Measurements from ENCODE around the gene HTRA2.

DNA sequence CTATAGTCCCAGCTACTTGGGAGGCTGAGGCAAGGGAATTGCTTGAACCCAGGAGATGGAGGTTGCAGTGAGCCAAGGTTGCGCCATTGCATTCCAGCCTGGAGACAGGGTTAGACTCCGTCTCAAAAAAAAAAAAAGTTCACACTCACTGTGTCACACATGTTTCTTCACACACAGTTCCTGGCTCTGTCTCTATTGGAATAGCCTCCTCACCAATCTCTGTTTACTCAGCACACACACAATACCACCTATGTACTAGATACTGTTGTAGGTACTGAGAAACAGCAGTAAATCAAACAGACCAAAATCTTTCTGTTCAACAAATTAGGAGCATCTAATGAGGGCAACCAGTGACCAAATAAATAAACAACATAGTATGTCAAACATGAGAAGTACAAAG lies 43.6 kb upstream of the HTRA2 start:
- TF ChIP-seq, protein P1, sequence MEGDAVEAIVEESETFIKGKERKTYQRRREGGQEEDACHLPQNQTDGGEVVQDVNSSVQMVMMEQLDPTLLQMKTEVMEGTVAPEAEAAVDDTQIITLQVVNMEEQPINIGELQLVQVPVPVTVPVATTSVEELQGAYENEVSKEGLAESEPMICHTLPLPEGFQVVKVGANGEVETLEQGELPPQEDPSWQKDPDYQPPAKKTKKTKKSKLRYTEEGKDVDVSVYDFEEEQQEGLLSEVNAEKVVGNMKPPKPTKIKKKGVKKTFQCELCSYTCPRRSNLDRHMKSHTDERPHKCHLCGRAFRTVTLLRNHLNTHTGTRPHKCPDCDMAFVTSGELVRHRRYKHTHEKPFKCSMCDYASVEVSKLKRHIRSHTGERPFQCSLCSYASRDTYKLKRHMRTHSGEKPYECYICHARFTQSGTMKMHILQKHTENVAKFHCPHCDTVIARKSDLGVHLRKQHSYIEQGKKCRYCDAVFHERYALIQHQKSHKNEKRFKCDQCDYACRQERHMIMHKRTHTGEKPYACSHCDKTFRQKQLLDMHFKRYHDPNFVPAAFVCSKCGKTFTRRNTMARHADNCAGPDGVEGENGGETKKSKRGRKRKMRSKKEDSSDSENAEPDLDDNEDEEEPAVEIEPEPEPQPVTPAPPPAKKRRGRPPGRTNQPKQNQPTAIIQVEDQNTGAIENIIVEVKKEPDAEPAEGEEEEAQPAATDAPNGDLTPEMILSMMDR (IDR thresholded peaks at IDR 0.05): no peak
- TF ChIP-seq ZFX (IDR thresholded peaks at IDR 0.05; ENCODE audit: borderline replicate concordance): no peak
